Measurements from ENCODE around the gene SPATA20.
A peak's percentile ranks its signal among the peaks of the same experiment; 100 is the strongest.

The SPATA20 gene

DNA sequence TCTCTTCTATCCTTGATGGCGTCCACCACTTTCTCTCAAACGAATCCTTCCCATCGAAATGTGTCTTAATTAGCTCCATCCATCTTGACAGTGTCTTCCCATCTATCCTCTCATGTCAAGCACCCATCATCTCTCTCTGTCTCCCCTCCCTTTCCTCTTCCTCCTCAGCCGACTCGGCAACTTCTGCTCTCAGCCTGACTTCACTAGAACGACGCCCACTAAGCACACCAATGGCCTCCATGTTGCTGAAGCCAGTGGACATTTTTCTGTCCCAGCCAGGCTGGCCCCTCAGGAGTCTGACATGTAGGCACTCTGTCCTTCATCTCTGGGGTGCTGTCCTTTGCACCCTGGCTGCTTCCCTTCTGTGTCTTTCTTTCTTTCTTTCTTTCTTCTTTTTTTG lies 2.5 kb upstream of the SPATA20 start:
- H3K79me2 ChIP-seq (ENCODE audit: control insufficient read depth, insufficient read depth, low read length), result no peaks in the 10 kb centered on the region
- no peak overlapping the region for H3K4ac ChIP-seq (ENCODE audit: low read depth, low read length)
- no peak overlapping the region for H3K56ac ChIP-seq (ENCODE audit: low read length)
- H3K27me3 ChIP-seq (ENCODE audit: insufficient read depth, low read length, poor library complexity), result no peaks in the 10 kb centered on the region
- no peak overlapping the region for H2AK5ac ChIP-seq (ENCODE audit: low read length)
- WGBS (ENCODE audit: extremely low coverage, insufficient coverage, low lambda C conversion rate), result no CpG with 5 or more reads among the region's 7 CpGs
- no peak overlapping the region for H4K8ac ChIP-seq (ENCODE audit: low read depth, low read length)
- H3K4me3 ChIP-seq (ENCODE audit: low read length), result no peak overlapping the region
- H2BK15ac ChIP-seq (replicated peaks; ENCODE audit: low read depth), result no peak overlapping the region
- H3K23ac ChIP-seq (ENCODE audit: low read length), result no peak overlapping the region
- H3K27ac ChIP-seq (ENCODE audit: low read depth, low read length), result no peak overlapping the region
- no peak overlapping the region for H3K9ac ChIP-seq (ENCODE audit: low read length)
- no peak overlapping the region for H2BK5ac ChIP-seq (ENCODE audit: low read length)
- H2BK120ac ChIP-seq (ENCODE audit: low read depth, low read length), result no peak overlapping the region
- H4K5ac ChIP-seq (ENCODE audit: low read length), result no peak overlapping the region
- H3K36me3 ChIP-seq (ENCODE audit: control insufficient read depth, insufficient read depth, low read length), result no peaks in the 10 kb centered on the region
- no peak for DNase-seq
- no peaks in the 10 kb centered on the region for H3K79me1 ChIP-seq (ENCODE audit: low read length)
- no peak overlapping the region for H3K4me2 ChIP-seq (ENCODE audit: low read length)
- H3K4me1 ChIP-seq (ENCODE audit: control insufficient read depth, low read depth, low read length), result peaks cover 7% of the 10 kb centered on the region
- H3K18ac ChIP-seq (ENCODE audit: low read length), result no peak overlapping the region

DNA sequence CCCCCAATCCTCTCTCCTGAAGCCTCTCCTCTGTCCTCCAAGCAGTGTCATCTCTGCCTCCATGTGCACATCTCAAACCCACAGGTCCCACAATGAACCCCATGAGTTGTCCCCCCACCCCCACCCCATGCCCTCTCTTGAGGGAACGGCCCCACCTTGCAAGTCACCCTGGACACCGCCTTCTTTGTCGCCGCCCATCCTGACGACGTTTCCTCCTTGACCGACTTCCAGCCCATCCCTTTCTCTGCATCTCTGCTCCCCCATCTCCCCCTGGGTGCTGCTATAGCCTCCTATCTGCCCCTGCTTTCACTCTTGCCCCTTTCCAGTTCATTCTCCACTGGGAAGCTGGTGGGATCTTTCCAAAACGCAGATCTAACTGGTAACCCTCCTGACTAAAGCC lies 1.7 kb upstream of the SPATA20 start:
- Histone ChIP-seq H2AK5ac (ENCODE audit: low read length) (no peak overlapping the region), H3K4me2 (ENCODE audit: low read length) (no peak overlapping the region), H3K27ac (ENCODE audit: low read depth, low read length) (no peak overlapping the region), H3K56ac (ENCODE audit: low read length) (peak overlapping the region; percentile 15), H3K4ac (ENCODE audit: low read depth, low read length) (no peak overlapping the region), H2BK120ac (ENCODE audit: low read depth, low read length) (no peak overlapping the region), H3K4me3 (ENCODE audit: low read length) (no peak overlapping the region), H3K23ac (ENCODE audit: low read length) (no peak overlapping the region), H3K79me1 (ENCODE audit: low read length) (no peaks in the 10 kb centered on the region), H3K79me2 (ENCODE audit: control insufficient read depth, insufficient read depth, low read length) (no peaks in the 10 kb centered on the region), H4K5ac (ENCODE audit: low read length) (no peak overlapping the region), H3K9ac (ENCODE audit: low read length) (no peak overlapping the region), H4K8ac (ENCODE audit: low read depth, low read length) (no peak overlapping the region), H3K18ac (ENCODE audit: low read length) (no peak overlapping the region), H2BK15ac (replicated peaks; ENCODE audit: low read depth) (no peak overlapping the region), H3K36me3 (ENCODE audit: control insufficient read depth, insufficient read depth, low read length) (no peaks in the 10 kb centered on the region), H3K27me3 (ENCODE audit: insufficient read depth, low read length, poor library complexity) (no peaks in the 10 kb centered on the region), H2BK5ac (ENCODE audit: low read length) (no peak overlapping the region), H3K4me1 (ENCODE audit: control insufficient read depth, low read depth, low read length) (peaks cover 7% of the 10 kb centered on the region)
- no peak for DNase-seq
- no CpG with 5 or more reads among the region's 8 CpGs for WGBS (ENCODE audit: extremely low coverage, insufficient coverage, low lambda C conversion rate)

DNA sequence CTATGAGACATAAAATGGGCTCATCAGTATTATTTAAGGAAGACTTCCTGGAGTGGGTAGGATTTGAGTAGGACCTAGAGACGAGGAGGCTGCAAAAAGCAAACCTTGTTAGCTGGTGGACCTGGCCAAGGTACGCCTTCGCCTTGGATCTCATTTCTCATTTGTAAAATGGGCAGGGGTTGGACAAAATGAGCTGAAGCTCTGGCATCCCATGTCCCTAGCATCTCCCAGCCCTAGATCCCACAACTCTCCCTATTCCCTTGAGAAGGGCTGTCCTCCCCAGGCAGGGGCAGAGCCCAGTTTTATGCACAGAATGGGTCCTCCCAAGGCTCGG lies 306 bp upstream of the SPATA20 start:
- Histone ChIP-seq H3K27me3 (ENCODE audit: insufficient read depth, low read length, poor library complexity) (no peaks in the 10 kb centered on the region), H2BK120ac (ENCODE audit: low read depth, low read length) (no peak overlapping the region), H2AK5ac (ENCODE audit: low read length) (no peak overlapping the region), H3K56ac (ENCODE audit: low read length) (no peak overlapping the region), H2BK5ac (ENCODE audit: low read length) (no peak overlapping the region), H4K8ac (ENCODE audit: low read depth, low read length) (no peak overlapping the region), H3K9ac (ENCODE audit: low read length) (peak overlapping the region; percentile 32), H3K23ac (ENCODE audit: low read length) (no peak overlapping the region), H3K79me1 (ENCODE audit: low read length) (no peaks in the 10 kb centered on the region), H3K36me3 (ENCODE audit: control insufficient read depth, insufficient read depth, low read length) (no peaks in the 10 kb centered on the region), H3K79me2 (ENCODE audit: control insufficient read depth, insufficient read depth, low read length) (no peaks in the 10 kb centered on the region), H4K5ac (ENCODE audit: low read length) (no peak overlapping the region), H3K27ac (ENCODE audit: low read depth, low read length) (no peak overlapping the region), H2BK15ac (replicated peaks; ENCODE audit: low read depth) (no peak overlapping the region), H3K4ac (ENCODE audit: low read depth, low read length) (no peak overlapping the region), H3K4me3 (ENCODE audit: low read length) (no peak overlapping the region), H3K4me1 (ENCODE audit: control insufficient read depth, low read depth, low read length) (peaks cover 7% of the 10 kb centered on the region), H3K4me2 (ENCODE audit: low read length) (no peak overlapping the region), H3K18ac (ENCODE audit: low read length) (no peak overlapping the region)
- no peak for DNase-seq
- no CpG with 5 or more reads among the region's 4 CpGs for WGBS (ENCODE audit: extremely low coverage, insufficient coverage, low lambda C conversion rate)

DNA sequence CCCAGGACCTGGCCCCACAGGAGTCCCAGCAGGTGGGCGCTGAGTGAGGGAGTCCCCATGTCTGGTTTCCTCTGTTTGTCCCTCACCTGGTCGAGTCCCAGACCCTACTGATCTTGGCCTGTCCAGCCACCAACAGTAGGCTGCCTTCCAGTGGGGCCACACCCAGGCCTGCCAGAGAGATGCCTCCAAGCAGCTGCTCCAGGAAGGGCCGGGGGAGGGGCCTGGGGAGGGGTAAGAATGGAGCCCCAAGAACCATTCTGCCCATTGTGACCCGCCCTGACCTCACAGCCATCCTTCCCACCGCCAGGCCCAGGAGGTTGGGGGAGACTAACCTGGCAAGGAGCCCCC lies 736 bp downstream of the SPATA20 start:
- DNase-seq, result no peak
- Histone ChIP-seq H3K9ac (ENCODE audit: low read length) (peak overlapping the region; percentile 89), H2BK15ac (replicated peaks; ENCODE audit: low read depth) (no peak overlapping the region), H2AK5ac (ENCODE audit: low read length) (peak overlapping the region; percentile 1), H3K18ac (ENCODE audit: low read length) (no peak overlapping the region), H3K23ac (ENCODE audit: low read length) (no peak overlapping the region), H4K8ac (ENCODE audit: low read depth, low read length) (no peak overlapping the region), H3K56ac (ENCODE audit: low read length) (peak overlapping the region; percentile 53), H3K4ac (ENCODE audit: low read depth, low read length) (no peak overlapping the region), H2BK5ac (ENCODE audit: low read length) (peak overlapping the region; percentile 17), H3K79me2 (ENCODE audit: control insufficient read depth, insufficient read depth, low read length) (no peaks in the 10 kb centered on the region), H3K27ac (ENCODE audit: low read depth, low read length) (no peak overlapping the region), H3K4me3 (ENCODE audit: low read length) (no peak overlapping the region), H4K5ac (ENCODE audit: low read length) (no peak overlapping the region), H3K79me1 (ENCODE audit: low read length) (no peaks in the 10 kb centered on the region), H3K36me3 (ENCODE audit: control insufficient read depth, insufficient read depth, low read length) (no peaks in the 10 kb centered on the region), H3K4me1 (ENCODE audit: control insufficient read depth, low read depth, low read length) (peaks cover 4% of the 10 kb centered on the region), H3K4me2 (ENCODE audit: low read length) (no peak overlapping the region), H2BK120ac (ENCODE audit: low read depth, low read length) (no peak overlapping the region), H3K27me3 (ENCODE audit: insufficient read depth, low read length, poor library complexity) (no peaks in the 10 kb centered on the region)
- WGBS (ENCODE audit: extremely low coverage, insufficient coverage, low lambda C conversion rate), result no CpG with 5 or more reads among the region's 5 CpGs

DNA sequence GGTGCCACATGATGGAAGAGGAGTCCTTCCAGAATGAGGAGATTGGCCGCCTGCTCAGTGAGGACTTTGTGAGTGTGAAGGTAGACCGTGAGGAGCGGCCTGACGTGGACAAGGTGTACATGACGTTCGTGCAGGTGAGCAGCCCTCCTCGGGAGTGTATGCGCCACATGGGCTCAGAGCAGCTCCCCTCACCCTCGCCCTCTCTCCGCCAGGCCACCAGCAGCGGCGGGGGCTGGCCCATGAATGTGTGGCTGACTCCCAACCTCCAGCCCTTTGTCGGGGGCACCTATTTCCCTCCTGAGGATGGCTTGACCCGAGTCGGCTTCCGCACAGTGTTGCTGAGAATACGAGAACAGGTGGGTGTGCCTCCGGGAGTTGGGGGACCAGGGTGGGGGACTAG lies 1.9 kb downstream of the SPATA20 start:
- Histone ChIP-seq H3K36me3 (ENCODE audit: control insufficient read depth, insufficient read depth, low read length) (no peaks in the 10 kb centered on the region), H2AK5ac (ENCODE audit: low read length) (no peak overlapping the region), H3K27ac (ENCODE audit: low read depth, low read length) (no peak overlapping the region), H3K4ac (ENCODE audit: low read depth, low read length) (no peak overlapping the region), H2BK120ac (ENCODE audit: low read depth, low read length) (no peak overlapping the region), H3K4me3 (ENCODE audit: low read length) (no peak overlapping the region), H3K27me3 (ENCODE audit: insufficient read depth, low read length, poor library complexity) (no peaks in the 10 kb centered on the region), H3K4me1 (ENCODE audit: control insufficient read depth, low read depth, low read length) (peaks cover 3% of the 10 kb centered on the region), H3K4me2 (ENCODE audit: low read length) (no peak overlapping the region), H3K56ac (ENCODE audit: low read length) (no peak overlapping the region), H3K23ac (ENCODE audit: low read length) (no peak overlapping the region), H3K79me1 (ENCODE audit: low read length) (no peaks in the 10 kb centered on the region), H2BK15ac (replicated peaks; ENCODE audit: low read depth) (no peak overlapping the region), H3K9ac (ENCODE audit: low read length) (no peak overlapping the region), H4K8ac (ENCODE audit: low read depth, low read length) (no peak overlapping the region), H2BK5ac (ENCODE audit: low read length) (no peak overlapping the region), H3K18ac (ENCODE audit: low read length) (no peak overlapping the region), H4K5ac (ENCODE audit: low read length) (no peak overlapping the region), H3K79me2 (ENCODE audit: control insufficient read depth, insufficient read depth, low read length) (no peaks in the 10 kb centered on the region)
- WGBS (ENCODE audit: extremely low coverage, insufficient coverage, low lambda C conversion rate), result no CpG with 5 or more reads among the region's 18 CpGs
- DNase-seq, result no peak

DNA sequence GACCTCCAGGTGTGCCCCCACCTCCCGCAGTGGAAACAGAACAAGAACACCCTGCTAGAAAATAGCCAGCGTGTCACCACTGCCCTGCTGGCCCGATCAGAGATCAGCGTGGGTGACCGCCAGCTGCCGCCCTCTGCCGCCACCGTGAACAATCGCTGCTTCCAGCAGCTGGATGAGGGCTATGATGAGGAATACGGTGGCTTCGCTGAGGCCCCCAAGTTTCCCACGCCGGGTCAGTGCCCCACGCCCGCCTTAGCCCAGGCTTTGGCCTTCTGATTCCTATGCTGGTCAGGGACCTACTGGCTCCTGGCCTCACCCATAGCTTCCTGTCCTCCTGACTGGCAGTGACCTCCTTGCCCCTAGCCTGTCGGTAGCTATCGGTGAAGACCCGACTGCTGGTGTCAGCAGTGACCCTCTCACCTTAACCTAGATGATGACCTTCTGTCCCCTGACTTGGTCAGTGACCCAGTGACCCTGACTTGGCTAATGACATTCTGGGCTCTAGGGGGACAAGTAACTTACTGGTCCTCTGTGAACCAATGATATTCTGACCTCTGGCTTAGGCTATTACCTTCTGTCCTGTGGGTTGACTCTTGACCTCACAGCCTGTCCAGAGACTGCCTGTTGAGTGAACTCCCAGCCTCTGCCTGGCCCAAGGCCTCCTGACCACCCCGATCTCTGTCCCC lies 2.4 kb downstream of the SPATA20 start:
- Histone ChIP-seq H3K4me3 (ENCODE audit: low read length) (no peak overlapping the region), H3K18ac (ENCODE audit: low read length) (no peak overlapping the region), H3K23ac (ENCODE audit: low read length) (no peak overlapping the region), H4K8ac (ENCODE audit: low read depth, low read length) (no peak overlapping the region), H3K36me3 (ENCODE audit: control insufficient read depth, insufficient read depth, low read length) (no peaks in the 10 kb centered on the region), H3K79me2 (ENCODE audit: control insufficient read depth, insufficient read depth, low read length) (no peaks in the 10 kb centered on the region), H2AK5ac (ENCODE audit: low read length) (no peak overlapping the region), H3K4me1 (ENCODE audit: control insufficient read depth, low read depth, low read length) (peaks cover 3% of the 10 kb centered on the region), H3K56ac (ENCODE audit: low read length) (peak overlapping the region; percentile 25), H2BK120ac (ENCODE audit: low read depth, low read length) (no peak overlapping the region), H3K27ac (ENCODE audit: low read depth, low read length) (no peak overlapping the region), H3K79me1 (ENCODE audit: low read length) (no peaks in the 10 kb centered on the region), H3K4me2 (ENCODE audit: low read length) (no peak overlapping the region), H4K5ac (ENCODE audit: low read length) (no peak overlapping the region), H2BK5ac (ENCODE audit: low read length) (no peak overlapping the region), H3K27me3 (ENCODE audit: insufficient read depth, low read length, poor library complexity) (no peaks in the 10 kb centered on the region), H3K9ac (ENCODE audit: low read length) (no peak overlapping the region), H2BK15ac (replicated peaks; ENCODE audit: low read depth) (no peak overlapping the region), H3K4ac (ENCODE audit: low read depth, low read length) (no peak overlapping the region)
- WGBS (ENCODE audit: extremely low coverage, insufficient coverage, low lambda C conversion rate), result no CpG with 5 or more reads among the region's 19 CpGs
- DNase-seq, result no peak

All from mesendoderm (in vitro differentiated cells).